ENCODE measurements around the gene TMEM178B.

TMEM178B gene

GRCh38 chr7:141258559-141258958, 184.7 kb downstream of the TMEM178B start:
- in situ Hi-C loops (cut with MboI; ENCODE audit: low sequenced_read_pairs), result no loop called here

DNA sequence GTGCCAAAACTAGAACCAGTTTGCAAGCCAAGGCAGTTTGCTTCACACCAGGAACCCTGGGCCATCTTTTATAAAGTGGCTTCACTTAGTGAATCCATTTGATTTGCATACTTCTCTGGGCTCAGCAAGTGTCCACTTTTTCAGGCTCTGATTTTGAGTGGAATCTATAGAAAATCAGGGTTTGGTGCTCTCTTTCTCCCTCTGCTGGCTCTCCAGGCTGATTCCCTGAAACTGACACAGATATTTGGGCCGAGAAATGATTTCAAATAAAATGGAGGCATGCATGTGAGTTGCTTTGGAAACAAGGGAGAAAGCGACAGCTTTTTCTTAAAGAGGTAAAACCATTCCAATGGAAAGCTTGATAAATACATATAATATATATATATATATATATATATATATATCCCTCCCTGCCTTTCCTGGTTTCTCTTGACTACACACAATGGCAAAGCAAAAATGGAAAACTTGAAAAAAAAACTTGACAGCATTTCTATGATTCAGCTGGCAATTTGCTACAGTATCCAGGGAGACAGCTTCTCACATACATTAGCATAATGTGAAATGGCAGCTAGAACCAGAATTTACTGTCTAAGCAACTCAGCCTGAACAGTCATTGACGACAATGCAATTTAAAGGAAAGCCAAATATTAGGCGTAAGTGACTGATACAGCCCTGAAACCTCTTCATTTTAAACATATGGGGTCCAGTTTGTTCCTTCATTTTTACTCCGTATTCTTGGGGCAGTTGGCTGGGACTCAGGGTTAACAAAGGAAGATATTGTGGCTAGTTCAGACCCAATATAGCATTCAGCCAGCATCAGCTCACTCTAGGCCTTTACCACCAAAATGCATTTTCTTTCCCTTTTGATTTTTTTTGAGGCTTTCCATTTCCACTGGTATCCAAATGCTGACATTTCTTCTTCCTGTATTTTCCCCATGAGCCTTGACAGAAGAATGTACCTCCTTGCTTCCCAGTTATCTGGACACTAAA, 188.5 kb downstream of the TMEM178B start:
- in situ Hi-C loops (cut with MboI; ENCODE audit: low sequenced_read_pairs), result no loop called here

GRCh38 chr7:141263508-141263907, 189.6 kb downstream of the TMEM178B start:
- in situ Hi-C loops (cut with MboI; ENCODE audit: low sequenced_read_pairs), result no loop called here

DNA sequence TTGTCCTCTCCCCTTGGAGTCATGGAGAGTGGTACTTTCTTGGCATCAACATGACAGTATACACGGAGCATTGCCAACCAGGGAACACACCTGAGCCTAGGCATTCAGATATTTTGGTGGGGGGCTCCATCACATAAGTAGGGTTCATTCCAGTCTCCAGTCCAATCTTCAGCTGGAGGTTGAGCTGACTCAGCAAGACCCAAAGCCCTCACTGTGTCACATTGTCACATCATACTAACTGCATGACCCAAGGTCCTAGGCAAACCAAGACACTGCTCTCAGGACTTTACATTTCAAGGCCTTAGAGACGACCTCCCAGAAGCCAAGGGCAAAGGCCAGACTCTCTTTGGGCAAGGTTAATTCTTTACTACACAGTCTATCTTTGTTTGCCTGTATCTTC, 190.1 kb downstream of the TMEM178B start:
- in situ Hi-C loops (cut with MboI; ENCODE audit: low sequenced_read_pairs), result no loop called here

DNA sequence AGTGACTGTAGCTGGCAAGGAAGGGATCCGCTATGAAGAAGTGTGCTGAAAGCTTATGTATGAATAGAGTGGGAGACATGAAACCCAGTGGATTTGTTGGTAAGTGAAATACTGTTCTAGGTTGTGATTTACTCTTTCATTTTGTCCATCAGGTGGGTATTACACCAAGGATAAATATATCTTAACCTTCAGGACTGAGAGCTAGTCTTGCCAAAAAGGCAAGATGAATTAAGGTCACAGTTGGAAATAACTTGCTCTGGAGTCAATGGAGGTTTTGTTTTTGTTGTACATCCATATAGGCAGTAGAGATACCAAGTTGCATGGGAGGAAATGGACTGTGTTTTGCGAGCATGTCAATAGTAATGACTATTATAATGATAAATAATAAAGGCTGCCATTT, 190.6 kb downstream of the TMEM178B start:
- in situ Hi-C loops (cut with MboI; ENCODE audit: low sequenced_read_pairs), result no loop called here

GRCh38 chr7:141265668-141266067, 191.8 kb downstream of the TMEM178B start:
- in situ Hi-C loops (cut with MboI; ENCODE audit: low sequenced_read_pairs), result no loop called here

- in situ Hi-C loops (cut with MboI; ENCODE audit: low sequenced_read_pairs), result no loop called here
These were observed 194.8 kb downstream of the TMEM178B start for GRCh38 chr7:141268614-141269013.

DNA sequence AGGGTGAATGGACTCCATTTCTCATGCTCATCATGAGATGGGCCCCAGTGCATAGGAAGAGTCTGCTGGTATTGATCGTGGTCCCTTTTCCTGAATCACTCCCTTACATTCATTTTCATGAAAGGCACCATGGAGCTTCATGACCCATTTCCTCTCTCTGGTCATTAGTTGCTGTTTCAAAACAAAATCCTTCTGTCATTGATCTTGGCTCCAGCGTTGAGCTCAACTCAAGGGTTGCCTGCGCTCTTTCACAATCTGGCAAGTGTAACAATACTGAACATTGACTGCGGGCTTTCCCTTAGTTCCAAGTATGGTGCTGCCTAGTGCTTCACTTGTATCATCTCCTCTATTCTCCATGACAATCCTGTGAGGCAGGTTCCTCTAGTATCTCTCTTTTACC, 197.6 kb downstream of the TMEM178B start:
- in situ Hi-C loops (cut with MboI; ENCODE audit: low sequenced_read_pairs), result no loop called here

- in situ Hi-C loops (cut with MboI; ENCODE audit: low sequenced_read_pairs), result no loop called here
These were observed 198.6 kb downstream of the TMEM178B start for GRCh38 chr7:141272417-141272816.

DNA sequence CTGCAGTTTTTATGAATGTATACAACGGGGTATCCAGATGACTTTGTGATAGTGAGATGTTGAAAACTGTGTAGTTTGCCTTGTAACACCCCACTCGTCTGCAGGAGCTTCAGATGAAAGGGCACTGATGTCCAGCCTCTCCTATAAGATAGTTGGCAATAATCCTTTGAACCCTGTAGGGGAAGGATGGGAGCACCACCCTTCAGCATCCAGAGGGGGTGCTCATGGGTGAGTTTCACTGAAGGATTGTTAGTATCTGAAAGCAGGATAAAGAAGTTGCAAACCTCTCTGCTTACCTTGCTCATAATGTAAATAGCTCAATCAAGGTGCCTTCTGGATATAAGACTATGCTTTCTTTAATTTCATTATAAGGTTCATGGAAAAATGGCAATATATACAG, 201.5 kb downstream of the TMEM178B start:
- in situ Hi-C loops (cut with MboI; ENCODE audit: low sequenced_read_pairs), result no loop called here

- in situ Hi-C loops (cut with MboI; ENCODE audit: low sequenced_read_pairs), result no loop called here
These were observed 202.2 kb downstream of the TMEM178B start for GRCh38 chr7:141276031-141276430.

GRCh38 chr7:141280100-141280499, 206.2 kb downstream of the TMEM178B start:
- in situ Hi-C loops (cut with MboI; ENCODE audit: low sequenced_read_pairs), result no loop called here

GRCh38 chr7:141281311-141281710, 207.4 kb downstream of the TMEM178B start:
- in situ Hi-C loops (cut with MboI; ENCODE audit: low sequenced_read_pairs), result no loop called here

GRCh38 chr7:141286522-141286921, 212.7 kb downstream of the TMEM178B start:
- in situ Hi-C loops (cut with MboI; ENCODE audit: low sequenced_read_pairs), result no loop called here

- in situ Hi-C loops (cut with MboI; ENCODE audit: low sequenced_read_pairs), result no loop called here
These were observed 214.1 kb downstream of the TMEM178B start for GRCh38 chr7:141287936-141288335.

GRCh38 chr7:141288626-141289025, 214.8 kb downstream of the TMEM178B start:
- in situ Hi-C loops (cut with MboI; ENCODE audit: low sequenced_read_pairs), result no loop called here

DNA sequence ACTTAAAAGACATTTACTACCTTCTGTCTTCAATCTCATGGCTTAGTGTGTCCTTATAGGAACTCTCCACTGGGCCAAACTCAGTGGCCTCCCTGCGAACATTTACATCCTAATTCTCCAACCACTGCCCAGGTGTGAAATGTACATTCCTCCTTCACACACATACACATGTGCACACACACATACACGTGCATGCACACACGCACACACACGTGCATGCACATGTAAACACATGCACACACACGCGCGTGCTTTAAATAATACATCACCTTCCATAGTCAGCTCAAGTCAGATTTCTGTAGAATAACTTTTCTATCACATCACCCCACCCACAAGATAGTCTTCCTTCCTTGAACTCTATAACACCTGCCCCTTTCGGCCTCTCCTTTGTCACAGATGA, 216.5 kb downstream of the TMEM178B start:
- in situ Hi-C loops (cut with MboI; ENCODE audit: low sequenced_read_pairs), result no loop called here

DNA sequence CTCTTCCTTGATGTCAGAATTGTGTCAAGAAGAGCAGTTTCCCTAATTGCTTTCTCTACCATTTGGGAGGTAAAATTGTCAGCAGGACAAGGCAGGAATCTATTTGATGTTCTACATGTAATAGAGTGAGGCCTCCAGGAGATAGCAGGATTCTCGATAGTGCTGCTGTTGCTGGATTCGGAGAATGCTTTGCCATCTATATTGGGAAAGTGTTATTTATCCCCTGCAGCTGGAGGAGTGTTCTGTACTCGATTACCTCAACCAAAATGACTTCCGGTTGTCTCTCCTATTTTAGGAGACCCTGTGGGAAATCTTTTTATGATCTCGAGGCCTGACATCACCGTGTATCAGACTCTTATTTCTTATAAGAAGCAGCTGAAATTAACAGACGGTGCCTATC, 217.1 kb downstream of the TMEM178B start:
- in situ Hi-C loops (cut with MboI; ENCODE audit: low sequenced_read_pairs), result no loop called here

DNA sequence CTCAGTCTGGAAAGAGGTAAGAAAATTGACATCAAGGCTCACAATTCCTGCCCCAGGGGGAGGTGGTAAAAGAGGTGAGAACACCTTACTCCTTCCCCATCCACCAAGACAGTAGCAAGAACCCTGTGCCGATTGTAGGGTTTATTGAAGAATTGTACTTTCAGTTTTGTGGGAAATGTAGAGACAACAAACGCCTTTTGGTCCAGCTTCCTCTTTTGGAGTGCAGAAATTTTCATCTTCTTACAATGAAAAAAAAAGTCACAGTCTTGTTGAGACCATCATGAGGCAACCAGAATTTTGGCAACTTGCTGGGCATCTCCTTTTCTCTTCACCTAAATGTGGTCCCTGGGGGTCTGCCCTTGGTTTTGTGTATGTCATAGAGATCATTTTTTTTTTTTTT, 217.7 kb downstream of the TMEM178B start:
- in situ Hi-C loops (cut with MboI; ENCODE audit: low sequenced_read_pairs), result no loop called here

DNA sequence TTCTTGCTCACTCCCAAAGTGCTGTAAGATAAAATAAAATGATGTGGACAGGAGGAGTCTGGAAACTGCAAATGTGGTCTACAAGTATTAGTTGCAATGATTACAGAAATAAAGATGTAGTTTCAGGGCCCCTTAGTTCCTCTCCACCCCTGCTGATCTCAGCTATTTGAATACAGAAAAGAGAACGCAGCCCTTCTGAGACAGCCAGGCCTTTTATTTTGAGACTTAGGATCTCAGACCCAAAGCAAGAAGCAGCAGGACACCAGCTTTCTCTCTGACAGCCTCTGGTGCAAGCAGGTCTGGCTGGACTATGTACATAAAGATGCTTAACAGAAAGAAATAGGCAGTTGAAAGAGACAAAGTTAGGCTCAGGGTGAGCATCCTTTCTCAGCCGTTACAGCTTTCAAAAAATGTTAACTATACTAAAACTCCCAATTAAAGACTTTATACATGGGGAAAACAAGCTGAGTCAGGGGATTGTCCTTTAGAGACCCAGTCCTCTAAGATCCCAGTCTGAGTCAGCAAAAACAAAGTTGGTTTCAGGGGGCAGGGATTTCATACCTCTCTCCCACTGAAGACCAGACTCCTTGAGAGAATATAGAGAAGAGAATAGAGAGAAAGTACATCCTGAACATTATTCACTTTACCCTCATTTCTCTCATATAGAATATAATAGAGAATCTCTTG, 220.4 kb downstream of the TMEM178B start:
- in situ Hi-C loops (cut with MboI; ENCODE audit: low sequenced_read_pairs), result no loop called here

GRCh38 chr7:141295367-141295895, 221.6 kb downstream of the TMEM178B start:
- in situ Hi-C loops (cut with MboI; ENCODE audit: low sequenced_read_pairs), result no loop called here

DNA sequence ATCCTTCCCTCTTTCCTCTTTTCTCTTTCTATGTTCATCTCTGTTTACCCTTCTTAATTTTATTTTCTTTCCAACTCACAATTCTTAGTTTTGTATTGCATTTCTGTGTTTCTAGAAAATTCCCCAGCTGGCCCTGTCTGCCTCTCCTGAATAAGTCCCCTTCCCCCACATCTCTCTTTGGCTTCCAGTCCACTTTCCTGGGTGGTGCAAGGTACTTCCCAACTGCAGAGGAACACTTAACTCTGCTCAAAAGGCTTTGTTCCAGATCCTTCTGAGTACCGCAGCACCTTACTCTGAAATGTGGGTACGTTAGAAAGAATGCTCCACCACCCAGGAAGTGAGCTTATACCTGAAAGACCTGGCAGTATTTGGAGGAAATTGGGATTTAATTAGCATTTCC, 227.0 kb downstream of the TMEM178B start:
- in situ Hi-C loops (cut with MboI; ENCODE audit: low sequenced_read_pairs), result no loop called here
